GM19025 (cell line): ENCODE data around the gene TSPAN33.
A peak's percentile ranks its signal among the peaks of the same experiment; 100 is the strongest.
"Not testable (repeated sequence)": the region's sequence is repeated elsewhere in the genome, so short reads cannot be mapped to it uniquely, and the experiment has no call there.

Source experiments
- ATAC-seq: cut with Tn5 transposase; IDR thresholded peaks from one replicate; pipeline ENCODE4 v1.9.1; 2021; ENCODE audit warnings: mild to moderate bottlenecking, low read depth, moderate library complexity; ENCODE audit not compliant: unreplicated experiment

The TSPAN33 gene

GRCh38 chr7:129144095-129144833 is at the start of gene TSPAN33:
Gene TSPAN33 (plus strand): TSS chr7:129144707. CDS start chr7:129144981, 274 bp downstream.
- ATAC-seq, result peak; percentile 60

- peak; percentile 78 for ATAC-seq
Measured at GRCh38 chr7:129095258-129095657, 49.2 kb upstream of the TSPAN33 start.

- ATAC-seq, result no peak
Measured at GRCh38 chr7:129098409-129099084, 46.0 kb upstream of the TSPAN33 start.

GRCh38 chr7:129100827-129101166 is 43.7 kb upstream of the TSPAN33 start:
- ATAC-seq, result no peak

- ATAC-seq, result no peak
Measured at GRCh38 chr7:129101746-129102145, 42.8 kb upstream of the TSPAN33 start.

- no peak for ATAC-seq
Measured at GRCh38 chr7:129103561-129104324, 40.8 kb upstream of the TSPAN33 start.

GRCh38 chr7:129108581-129108980 is 35.9 kb upstream of the TSPAN33 start:
- no peak for ATAC-seq

- ATAC-seq, result no peak
Measured at GRCh38 chr7:129110258-129110981, 34.1 kb upstream of the TSPAN33 start.

- no peak for ATAC-seq
Measured at GRCh38 chr7:129110982-129111376, 33.5 kb upstream of the TSPAN33 start.

- no peak for ATAC-seq
Measured at GRCh38 chr7:129115676-129116075, 28.8 kb upstream of the TSPAN33 start.

GRCh38 chr7:129118182-129118581 is 26.3 kb upstream of the TSPAN33 start:
- ATAC-seq, result no peak

- ATAC-seq, result no peak
Measured at GRCh38 chr7:129118976-129119375, 25.5 kb upstream of the TSPAN33 start.

GRCh38 chr7:129121501-129122077 is 22.9 kb upstream of the TSPAN33 start:
- ATAC-seq, result not testable (repeated sequence)

GRCh38 chr7:129122078-129122750 is 22.3 kb upstream of the TSPAN33 start:
- peak; percentile 40 for ATAC-seq

GRCh38 chr7:129122751-129123509 is 21.6 kb upstream of the TSPAN33 start:
- ATAC-seq, result peak; percentile 68

GRCh38 chr7:129123510-129123857 is 21.0 kb upstream of the TSPAN33 start:
- no peak for ATAC-seq

GRCh38 chr7:129126314-129126713 is 18.2 kb upstream of the TSPAN33 start:
- no peak for ATAC-seq

GRCh38 chr7:129127154-129127553 is 17.4 kb upstream of the TSPAN33 start:
- no peak for ATAC-seq

- no peak for ATAC-seq
Measured at GRCh38 chr7:129127601-129128000, 16.9 kb upstream of the TSPAN33 start.
